Measurements from ENCODE around the gene NHSL2.

Gene NHSL2

GRCh38 chrX:72100051-72100755, 189.6 kb downstream of the NHSL2 start:
- Histone ChIP-seq H3K9ac (ENCODE audit: insufficient read length, low read depth) (no peak overlapping the region), H3K27me3 (ENCODE audit: insufficient read depth, insufficient read length) (no peaks in the 10 kb centered on the region), H3K4me3 (ENCODE audit: insufficient read length, low read depth) (no peak overlapping the region), H3K36me3 (ENCODE audit: insufficient read depth, insufficient read length, low read length) (peaks cover 2% of the 10 kb centered on the region), H3K4me1 (ENCODE audit: insufficient read depth, insufficient read length) (peaks cover 6% of the 10 kb centered on the region), H3K9me3 (ENCODE audit: insufficient read depth, low read length) (no peaks in the 10 kb centered on the region)
- TF ChIP-seq SUZ12 (IDR thresholded peaks at IDR 0.05; ENCODE audit: extremely low read depth, insufficient read depth, insufficient read length) (no peak), ZNF274 (IDR thresholded peaks at IDR 0.05; ENCODE audit: low read depth, low read length) (no peak), YY1 (IDR thresholded peaks at IDR 0.05; ENCODE audit: insufficient read depth, insufficient read length) (no peak)
- DNase-seq (ENCODE audit: low read depth, low spot score): no peak

- Histone ChIP-seq H3K36me3 (ENCODE audit: insufficient read depth, insufficient read length, low read length) (peaks cover 2% of the 10 kb centered on the region), H3K4me3 (ENCODE audit: insufficient read length, low read depth) (no peak overlapping the region), H3K27me3 (ENCODE audit: insufficient read depth, insufficient read length) (no peaks in the 10 kb centered on the region), H3K9ac (ENCODE audit: insufficient read length, low read depth) (no peak overlapping the region), H3K4me1 (ENCODE audit: insufficient read depth, insufficient read length) (peaks cover 6% of the 10 kb centered on the region), H3K9me3 (ENCODE audit: insufficient read depth, low read length) (no peaks in the 10 kb centered on the region)
- DNase-seq (ENCODE audit: low read depth, low spot score): no peak
- no peak for TF ChIP-seq SUZ12 (IDR thresholded peaks at IDR 0.05; ENCODE audit: extremely low read depth, insufficient read depth, insufficient read length)
- no peak for TF ChIP-seq ZNF274 (IDR thresholded peaks at IDR 0.05; ENCODE audit: low read depth, low read length)
- no peak for TF ChIP-seq YY1 (IDR thresholded peaks at IDR 0.05; ENCODE audit: insufficient read depth, insufficient read length)
These were observed 190.2 kb downstream of the NHSL2 start for GRCh38 chrX:72100824-72101351.

- H3K4me1 ChIP-seq (ENCODE audit: insufficient read depth, insufficient read length): peaks cover 6% of the 10 kb centered on the region
- DNase-seq (ENCODE audit: low read depth, low spot score): no peak
- H3K9me3 ChIP-seq (ENCODE audit: insufficient read depth, low read length): no peaks in the 10 kb centered on the region
- H3K4me3 ChIP-seq (ENCODE audit: insufficient read length, low read depth): no peak overlapping the region
- H3K9ac ChIP-seq (ENCODE audit: insufficient read length, low read depth): no peak overlapping the region
- peaks cover 2% of the 10 kb centered on the region for H3K36me3 ChIP-seq (ENCODE audit: insufficient read depth, insufficient read length, low read length)
- TF ChIP-seq YY1 (IDR thresholded peaks at IDR 0.05; ENCODE audit: insufficient read depth, insufficient read length): no peak
- TF ChIP-seq SUZ12 (IDR thresholded peaks at IDR 0.05; ENCODE audit: extremely low read depth, insufficient read depth, insufficient read length): no peak
- TF ChIP-seq ZNF274 (IDR thresholded peaks at IDR 0.05; ENCODE audit: low read depth, low read length): no peak
- H3K27me3 ChIP-seq (ENCODE audit: insufficient read depth, insufficient read length): no peaks in the 10 kb centered on the region
These were observed 191.0 kb downstream of the NHSL2 start for GRCh38 chrX:72101597-72102037.

GRCh38 chrX:72102126-72102525, 191.5 kb downstream of the NHSL2 start:
- H3K9me3 ChIP-seq (ENCODE audit: insufficient read depth, low read length): no peaks in the 10 kb centered on the region
- H3K9ac ChIP-seq (ENCODE audit: insufficient read length, low read depth): no peak overlapping the region
- H3K4me3 ChIP-seq (ENCODE audit: insufficient read length, low read depth): no peak overlapping the region
- peaks cover 2% of the 10 kb centered on the region for H3K36me3 ChIP-seq (ENCODE audit: insufficient read depth, insufficient read length, low read length)
- peaks cover 6% of the 10 kb centered on the region for H3K4me1 ChIP-seq (ENCODE audit: insufficient read depth, insufficient read length)
- H3K27me3 ChIP-seq (ENCODE audit: insufficient read depth, insufficient read length): no peaks in the 10 kb centered on the region
- no peak for DNase-seq (ENCODE audit: low read depth, low spot score)
- no peak for TF ChIP-seq SUZ12 (IDR thresholded peaks at IDR 0.05; ENCODE audit: extremely low read depth, insufficient read depth, insufficient read length)
- TF ChIP-seq YY1 (IDR thresholded peaks at IDR 0.05; ENCODE audit: insufficient read depth, insufficient read length): no peak
- TF ChIP-seq ZNF274 (IDR thresholded peaks at IDR 0.05; ENCODE audit: low read depth, low read length): no peak

GRCh38 chrX:72102760-72103159, 192.1 kb downstream of the NHSL2 start:
- H3K9me3 ChIP-seq (ENCODE audit: insufficient read depth, low read length): no peaks in the 10 kb centered on the region
- TF ChIP-seq ZNF274 (IDR thresholded peaks at IDR 0.05; ENCODE audit: low read depth, low read length) (no peak), YY1 (IDR thresholded peaks at IDR 0.05; ENCODE audit: insufficient read depth, insufficient read length) (no peak), SUZ12 (IDR thresholded peaks at IDR 0.05; ENCODE audit: extremely low read depth, insufficient read depth, insufficient read length) (no peak)
- peaks cover 4% of the 10 kb centered on the region for H3K4me1 ChIP-seq (ENCODE audit: insufficient read depth, insufficient read length)
- H3K9ac ChIP-seq (ENCODE audit: insufficient read length, low read depth): no peak overlapping the region
- DNase-seq (ENCODE audit: low read depth, low spot score): no peak
- no peaks in the 10 kb centered on the region for H3K27me3 ChIP-seq (ENCODE audit: insufficient read depth, insufficient read length)
- H3K4me3 ChIP-seq (ENCODE audit: insufficient read length, low read depth): no peak overlapping the region
- peaks cover 2% of the 10 kb centered on the region for H3K36me3 ChIP-seq (ENCODE audit: insufficient read depth, insufficient read length, low read length)

GRCh38 chrX:72105436-72105835, 194.8 kb downstream of the NHSL2 start:
- Histone ChIP-seq H3K36me3 (ENCODE audit: insufficient read depth, insufficient read length, low read length) (peaks cover 7% of the 10 kb centered on the region), H3K9ac (ENCODE audit: insufficient read length, low read depth) (no peak overlapping the region), H3K4me3 (ENCODE audit: insufficient read length, low read depth) (no peak overlapping the region), H3K27me3 (ENCODE audit: insufficient read depth, insufficient read length) (no peaks in the 10 kb centered on the region), H3K9me3 (ENCODE audit: insufficient read depth, low read length) (no peaks in the 10 kb centered on the region), H3K4me1 (ENCODE audit: insufficient read depth, insufficient read length) (peaks cover 9% of the 10 kb centered on the region)
- TF ChIP-seq YY1 (IDR thresholded peaks at IDR 0.05; ENCODE audit: insufficient read depth, insufficient read length) (no peak), ZNF274 (IDR thresholded peaks at IDR 0.05; ENCODE audit: low read depth, low read length) (no peak), SUZ12 (IDR thresholded peaks at IDR 0.05; ENCODE audit: extremely low read depth, insufficient read depth, insufficient read length) (no peak)
- DNase-seq (ENCODE audit: low read depth, low spot score): no peak

- no peak for TF ChIP-seq YY1 (IDR thresholded peaks at IDR 0.05; ENCODE audit: insufficient read depth, insufficient read length)
- no peak for TF ChIP-seq SUZ12 (IDR thresholded peaks at IDR 0.05; ENCODE audit: extremely low read depth, insufficient read depth, insufficient read length)
- TF ChIP-seq ZNF274 (IDR thresholded peaks at IDR 0.05; ENCODE audit: low read depth, low read length): no peak
- DNase-seq (ENCODE audit: low read depth, low spot score): no peak
- no peaks in the 10 kb centered on the region for H3K9me3 ChIP-seq (ENCODE audit: insufficient read depth, low read length)
- H3K4me3 ChIP-seq (ENCODE audit: insufficient read length, low read depth): no peak overlapping the region
- H3K36me3 ChIP-seq (ENCODE audit: insufficient read depth, insufficient read length, low read length): peaks cover 7% of the 10 kb centered on the region
- peaks cover 5% of the 10 kb centered on the region for H3K4me1 ChIP-seq (ENCODE audit: insufficient read depth, insufficient read length)
- no peaks in the 10 kb centered on the region for H3K27me3 ChIP-seq (ENCODE audit: insufficient read depth, insufficient read length)
- no peak overlapping the region for H3K9ac ChIP-seq (ENCODE audit: insufficient read length, low read depth)
These were observed 196.7 kb downstream of the NHSL2 start for GRCh38 chrX:72107320-72107719.

Measured in NT2/D1 (cell line).